ENCODE measurements around the gene PCOLCE2.

The PCOLCE2 gene

DNA sequence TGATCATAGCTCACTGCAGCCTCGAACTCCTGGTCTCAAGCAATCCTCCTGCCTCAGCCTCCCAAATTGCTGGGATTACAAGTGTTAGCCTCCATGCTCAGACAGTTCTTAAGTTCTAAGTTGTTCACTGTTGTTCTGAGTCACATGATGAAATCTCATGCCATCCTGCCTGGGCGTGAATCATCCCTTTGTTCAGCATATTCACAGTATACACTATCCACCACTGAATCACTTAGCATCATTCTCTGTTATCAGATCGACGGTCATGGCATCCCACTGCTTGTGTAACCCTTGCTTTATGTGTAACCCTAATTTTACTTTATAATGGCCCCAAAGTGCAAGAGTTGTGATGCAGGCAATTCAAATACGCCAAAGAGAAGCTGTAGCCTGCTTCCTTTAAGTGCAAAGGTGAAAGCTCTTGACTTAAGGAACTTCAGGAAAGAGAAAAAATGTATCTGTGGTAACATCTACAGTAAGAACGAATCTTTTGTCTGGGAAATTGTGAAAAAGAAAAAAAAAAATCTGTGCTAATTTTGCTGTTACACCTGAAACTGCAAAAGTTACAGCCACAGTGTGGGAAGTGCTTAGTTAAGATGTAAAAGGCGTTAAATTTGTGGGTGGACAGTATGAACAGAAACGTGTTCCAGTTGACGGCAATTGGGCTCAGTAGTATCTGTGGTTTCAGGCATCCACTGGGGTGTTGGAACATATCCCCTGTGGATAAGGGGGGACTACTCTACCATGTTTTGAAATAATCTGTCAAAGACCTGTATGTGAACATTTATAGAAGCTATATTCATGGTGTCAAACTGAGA, 80.6 kb downstream of the PCOLCE2 start:
- DNase-seq = no peak

DNA sequence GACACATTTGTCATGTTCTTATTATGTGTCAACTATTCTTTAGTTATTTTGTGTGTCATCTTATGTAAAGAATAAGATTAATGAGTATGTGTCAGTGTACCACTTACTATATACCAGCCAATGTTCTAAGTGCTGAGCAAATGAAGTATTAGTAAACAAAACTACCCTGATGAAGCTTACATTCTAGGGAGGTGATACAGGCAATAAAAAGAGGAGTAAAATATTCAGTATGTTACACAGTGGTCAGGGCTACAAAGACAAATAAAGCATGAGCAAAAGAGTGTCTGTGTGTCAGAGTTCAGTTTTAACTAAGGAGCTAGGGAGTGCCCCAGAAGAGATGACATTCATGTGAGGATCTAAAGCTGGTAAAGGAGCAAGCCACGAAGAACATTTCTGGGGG, 86.0 kb downstream of the PCOLCE2 start:
- DNase-seq = no peak

DNA sequence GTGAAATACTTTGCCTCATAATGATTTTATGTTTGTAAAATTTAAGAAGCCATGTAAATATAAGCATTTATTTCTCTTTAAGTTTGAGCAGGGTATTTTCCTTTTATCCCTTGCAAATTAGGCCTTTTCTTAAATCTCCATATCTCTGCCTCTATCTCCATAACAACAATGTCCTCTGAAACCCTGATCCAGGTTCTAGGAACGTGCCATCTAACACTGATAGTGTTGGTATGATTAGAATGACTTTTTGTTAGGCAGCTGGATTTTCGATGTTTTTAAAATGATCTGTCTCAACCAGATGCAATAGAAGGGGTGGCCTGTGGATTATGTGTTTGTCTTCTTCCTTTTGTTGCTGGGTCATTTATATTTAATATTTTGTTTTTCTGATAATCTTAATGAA, 87.1 kb downstream of the PCOLCE2 start:
- no peak for DNase-seq

GRCh38 chr3:142796823-142797222, 92.1 kb downstream of the PCOLCE2 start:
- DNase-seq = no peak

- no peak for DNase-seq
Observed at GRCh38 chr3:142795332-142795731, 93.6 kb downstream of the PCOLCE2 start.

- no peak for DNase-seq
Observed at GRCh38 chr3:142794508-142794907, 94.4 kb downstream of the PCOLCE2 start.

GRCh38 chr3:142787719-142788118, 101.2 kb downstream of the PCOLCE2 start:
- no peak for DNase-seq

DNA sequence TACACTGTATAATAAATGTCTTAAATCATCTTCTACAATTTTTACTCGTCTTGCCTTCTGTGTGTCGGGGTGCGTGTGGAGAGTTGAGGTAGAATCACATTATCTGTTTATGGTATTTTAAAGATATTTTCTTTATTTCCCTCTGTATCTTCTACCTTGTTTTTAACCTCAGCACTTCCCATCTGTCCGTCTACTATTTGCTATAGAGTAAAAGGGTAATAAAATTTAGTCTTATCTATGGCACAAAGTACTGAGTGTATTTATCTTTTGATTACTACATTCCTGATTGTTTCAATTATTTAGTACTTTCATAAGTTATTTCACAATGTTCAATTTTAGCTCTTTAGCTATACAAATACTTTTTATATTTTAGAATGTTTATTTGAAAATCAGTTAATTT, 102.9 kb downstream of the PCOLCE2 start:
- no peak for DNase-seq

DNA sequence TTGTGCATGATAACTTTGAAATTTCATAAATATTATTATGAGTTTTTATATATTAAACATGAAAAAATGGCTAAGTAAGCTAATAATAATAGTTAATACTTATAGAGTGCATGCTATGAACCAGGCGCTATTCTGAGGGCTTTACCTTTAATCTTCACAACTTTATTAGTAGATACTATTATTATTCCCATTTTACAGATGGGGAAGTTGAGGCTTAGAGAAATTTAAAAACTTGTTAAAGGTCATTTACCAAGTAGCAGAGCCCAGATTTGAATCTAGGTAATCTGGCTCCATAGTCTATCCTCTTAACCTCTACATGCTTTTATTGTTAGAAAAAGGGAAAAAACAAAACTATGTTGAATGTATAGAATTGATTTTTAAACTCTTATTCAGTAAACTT, 104.7 kb downstream of the PCOLCE2 start:
- no peak for DNase-seq

GRCh38 chr3:142782616-142783015, 106.3 kb downstream of the PCOLCE2 start:
- no peak for DNase-seq

DNA sequence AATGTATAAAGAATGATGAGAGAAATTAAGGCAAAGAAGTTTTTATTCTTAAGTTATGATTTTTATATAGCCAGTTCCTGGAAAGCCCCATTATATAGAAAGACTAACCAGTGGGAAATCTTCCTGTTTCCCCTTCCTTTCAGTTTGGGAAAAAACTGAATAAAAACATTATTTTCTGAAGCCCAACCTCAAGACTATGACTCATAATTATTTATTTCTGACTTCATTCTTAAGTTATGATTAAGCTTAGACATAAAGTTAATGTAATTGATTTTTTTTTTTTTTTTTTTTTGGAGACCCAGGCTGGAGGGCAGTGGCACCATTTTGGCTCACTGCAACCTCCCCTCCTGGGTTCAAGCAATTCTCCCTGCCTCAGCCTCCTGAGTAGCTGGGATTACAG, 109.3 kb downstream of the PCOLCE2 start:
- no peak for DNase-seq

- no peak for DNase-seq
Observed at GRCh38 chr3:142778541-142778940, 110.3 kb downstream of the PCOLCE2 start.

DNA sequence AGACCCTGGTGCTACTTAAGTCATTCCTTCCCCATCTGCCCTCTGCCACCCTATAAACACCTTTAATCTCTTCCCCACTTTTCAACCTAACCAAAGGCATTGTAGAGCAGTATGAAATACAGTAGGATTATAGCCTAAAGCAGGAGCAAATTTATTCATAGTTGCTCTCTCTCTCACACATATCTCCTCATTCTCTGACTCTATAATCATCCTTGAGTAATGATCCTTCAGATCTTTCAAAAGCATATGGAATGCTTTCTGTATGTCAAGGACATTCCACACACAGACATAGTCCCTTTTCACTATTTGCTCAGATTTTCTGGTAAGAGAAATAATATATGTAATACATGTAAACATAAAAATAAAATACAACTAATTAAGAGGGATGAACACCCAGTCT, 111.0 kb downstream of the PCOLCE2 start:
- no peak for DNase-seq

DNA sequence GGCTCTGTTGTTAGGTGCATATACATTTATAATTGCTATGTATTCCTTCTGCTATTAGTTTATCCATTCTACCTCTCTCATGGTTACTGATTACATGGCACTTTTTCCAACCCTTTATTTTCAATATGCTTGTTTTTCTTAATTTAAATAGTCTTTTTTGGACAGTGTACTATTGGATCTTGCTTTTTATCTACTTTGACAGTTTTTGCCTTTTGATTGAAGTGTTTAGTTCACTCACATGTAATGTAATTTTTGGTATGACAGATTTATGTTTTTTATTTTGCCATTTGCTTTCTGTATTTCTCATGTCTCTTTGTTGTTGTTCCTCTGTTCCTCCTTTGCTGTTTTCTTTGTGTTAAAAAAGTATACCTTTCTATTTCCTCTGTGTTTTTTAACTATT, 120.5 kb downstream of the PCOLCE2 start:
- DNase-seq = no peak

Measured in DMS53 (cell line).